SK-N-SH (cell line): Measurements from ENCODE around the gene KCTD14. TPM values are rescaled to one million over a fixed set of nuclear protein-coding genes. Genes with fewer than 3 reads are reported as not detected.
"Not testable (repeated sequence)": the region's sequence is repeated elsewhere in the genome, so short reads cannot be mapped to it uniquely, and the experiment has no call there.

Experiments
- CTCF ChIA-PET: fragments of 300-600, 350-600 bp; formaldehyde crosslinking; extraction: SDS; loops from one replicate; lab custom pipeline; 2021; lab: Yijun Ruan, JAX
- POLR2A ChIA-PET: fragments of 350-600 bp; sonication (Branson Sonifier 250); formaldehyde crosslinking; extraction: SDS; loops from one replicate; lab custom pipeline; 2020; ENCODE audit warnings: antibody characterized with exemption, inconsistent platforms; lab: Yijun Ruan, JAX
- DNase-seq: peaks from one replicate; pipeline ENCODE4 v3.0.0; 2012
- H2AFZ ChIP-seq: fragments of 200-600 bp; sonication (generic); 2 replicates; pipeline ENCODE4 v1.8.1; 2016; ENCODE audit warnings: antibody characterized with exemption, mild to moderate bottlenecking, low read depth
- H3F3A ChIP-seq: fragments of 200-600 bp; sonication (generic); replicated peaks from 2 replicates; pipeline ENCODE3; 2016; ENCODE audit warnings: antibody characterized with exemption, mild to moderate bottlenecking; ENCODE audit not compliant: insufficient read depth
- H3K27ac ChIP-seq, 2 experiments: fragments of 200-500 bp in 1 of 2; fragments of 200-600 bp in 1 of 2; sonication (Bioruptor generic) in 1 of 2; sonication (generic), shearing (Covaris generic) in 1 of 2; 2 replicates each; pipeline versions ENCODE4 v1.5.1 to v1.6.1; 2014 to 2016; ENCODE audit warnings: low read depth in 2 of 2, inconsistent platforms in 1 of 2, low read length in 1 of 2, mild to moderate bottlenecking in 1 of 2, mixed read lengths in 1 of 2
- H3K27me3 ChIP-seq: fragments of 200-600 bp; sonication (generic), shearing (Covaris generic); 2 replicates; pipeline ENCODE4 v1.6.1; 2016; ENCODE audit warnings: mixed run types; ENCODE audit not compliant: insufficient read depth
- H3K36me3 ChIP-seq, 2 experiments: fragments of 200-500 bp in 1 of 2; fragments of 200-600 bp in 1 of 2; sonication (Bioruptor generic) in 1 of 2; sonication (generic) in 1 of 2; replicated peaks in 1 of 2; 2 replicates each; pipeline versions ENCODE3 to v1.5.1; 2014 to 2016; ENCODE audit warnings: low read length in 1 of 2, mild to moderate bottlenecking in 1 of 2; ENCODE audit not compliant: insufficient read depth in 2 of 2, control insufficient read depth in 1 of 2
- H3K4me1 ChIP-seq, 2 experiments: fragments of 200-500 bp in 1 of 2; fragments of 200-600 bp in 1 of 2; sonication (Bioruptor generic) in 1 of 2; sonication (generic), shearing (Covaris generic) in 1 of 2; 2 replicates each; pipeline versions ENCODE4 v1.5.1 to v1.6.1; 2014 to 2016; ENCODE audit warnings: low read depth in 1 of 2, low read length in 1 of 2, mixed run types in 1 of 2; ENCODE audit not compliant: insufficient read depth in 2 of 2, control insufficient read depth in 1 of 2
- H3K4me2 ChIP-seq: fragments of 200-600 bp; sonication (generic), shearing (Covaris generic); 2 replicates; pipeline ENCODE4 v1.6.1; 2017; ENCODE audit warnings: mixed run types
- H3K4me3 ChIP-seq, 2 experiments: fragments of 200-500 bp in 1 of 2; fragments of 200-600 bp in 1 of 2; sonication (Bioruptor generic) in 1 of 2; sonication (generic), shearing (Covaris generic) in 1 of 2; 2 replicates each; pipeline versions ENCODE4 v1.5.1 to v1.8.1; 2014 to 2016; ENCODE audit warnings: low read depth in 2 of 2, inconsistent platforms in 1 of 2, low read length in 1 of 2, mild to moderate bottlenecking in 1 of 2, mixed read lengths in 1 of 2, moderate library complexity in 1 of 2
- H3K79me2 ChIP-seq: fragments of 200-600 bp; sonication (generic); 2 replicates; pipeline ENCODE4 v1.8.1; 2017; ENCODE audit warnings: mild to moderate bottlenecking; ENCODE audit not compliant: insufficient read depth
- H3K9ac ChIP-seq: fragments of 200-600 bp; sonication (generic); 2 replicates; pipeline ENCODE4 v1.6.1; 2017; ENCODE audit warnings: mixed run types
- H3K9me2 ChIP-seq: fragments of 200-600 bp; sonication (generic); 2 replicates; pipeline ENCODE4 v1.6.1; 2017; ENCODE audit warnings: mixed run types
- H3K9me3 ChIP-seq: fragments of 200-600 bp; sonication (generic); 2 replicates; pipeline ENCODE4 v1.6.1; 2017; ENCODE audit warnings: mixed run types, mild to moderate bottlenecking, moderate library complexity
- H4K20me1 ChIP-seq: fragments of 200-600 bp; sonication (generic); 2 replicates; pipeline ENCODE4 v1.6.1; 2017; ENCODE audit warnings: mild to moderate bottlenecking, mixed run types; ENCODE audit not compliant: insufficient read depth
- CTCF ChIP-seq: fragments of 200-600 bp; sonication (generic); IDR thresholded peaks from 2 replicates; pipeline ENCODE4 v1.6.1; 2017; ENCODE audit warnings: antibody characterized with exemption, mild to moderate bottlenecking, moderate library complexity
- EZH2phosphoT487 ChIP-seq: fragments of 200-600 bp; sonication (generic); IDR thresholded peaks from 2 replicates; pipeline ENCODE4 v1.6.1; 2017; ENCODE audit warnings: low read depth, mixed run types, mild to moderate bottlenecking, antibody characterized with exemption, moderate library complexity, borderline replicate concordance
- FOSL2 ChIP-seq: IDR thresholded peaks from 2 replicates; pipeline ENCODE4 v1.4.0; 2012; ENCODE audit warnings: low read depth, mild to moderate bottlenecking, moderate library complexity, borderline replicate concordance
- FOXM1 ChIP-seq: IDR thresholded peaks from 2 replicates; pipeline ENCODE4 v1.4.0; 2012; ENCODE audit warnings: low read depth, mild to moderate bottlenecking
- GABPA ChIP-seq: IDR thresholded peaks from 2 replicates; pipeline ENCODE4 v1.4.0; 2012; ENCODE audit warnings: low read depth, mild to moderate bottlenecking
- GATA2 ChIP-seq: sonication (generic); formaldehyde crosslinking; IDR thresholded peaks from 2 replicates; pipeline ENCODE4 v1.5.0; 2020; ENCODE audit warnings: mild to moderate bottlenecking, missing genetic modification reagents
- MXI1 ChIP-seq: IDR thresholded peaks from 2 replicates; pipeline ENCODE4 v1.6.1; 2012; ENCODE audit warnings: mild to moderate bottlenecking, low read depth, low read length, improper control_type of control experiment
- NFIC ChIP-seq: IDR thresholded peaks from 2 replicates; pipeline ENCODE4 v1.4.0; 2012; ENCODE audit warnings: borderline replicate concordance
- NRF1 ChIP-seq: IDR thresholded peaks from 2 replicates; pipeline ENCODE4 v1.6.1; 2012; ENCODE audit warnings: low read depth, mild to moderate bottlenecking, low read length
- PBX3 ChIP-seq: IDR thresholded peaks from 2 replicates; pipeline ENCODE4; 2012
- POLR2AphosphoS5 ChIP-seq: IDR thresholded peaks from 2 replicates; pipeline ENCODE4 v1.6.1; 2012; ENCODE audit warnings: low read depth, low read length
- RCOR1 ChIP-seq: fragments of 150-350 bp; IDR thresholded peaks from 2 replicates; pipeline ENCODE4 v1.6.1; 2017; ENCODE audit warnings: antibody characterized with exemption, low read length
- REST ChIP-seq: IDR thresholded peaks from 2 replicates; pipeline ENCODE4 v1.6.1; 2012; ENCODE audit warnings: mild to moderate bottlenecking, low read depth, low read length, moderate library complexity
- RFX5 ChIP-seq: IDR thresholded peaks from 2 replicates; pipeline ENCODE4 v1.6.1; 2012; ENCODE audit warnings: mild to moderate bottlenecking, improper control_type of control experiment, low read length
- RXRA ChIP-seq: IDR thresholded peaks from 2 replicates; pipeline ENCODE4 v1.4.0; 2012; ENCODE audit warnings: low read depth, mild to moderate bottlenecking, borderline replicate concordance
- SIN3A ChIP-seq: IDR thresholded peaks from 2 replicates; pipeline ENCODE4 v1.6.1; 2012; ENCODE audit warnings: low read depth, mild to moderate bottlenecking, low read length, moderate library complexity, borderline replicate concordance
- SMC3 ChIP-seq: IDR thresholded peaks from 2 replicates; pipeline ENCODE4 v1.6.1; 2012; ENCODE audit warnings: low read depth, low read length, improper control_type of control experiment
- TCF12 ChIP-seq: IDR thresholded peaks from 2 replicates; pipeline ENCODE4 v1.4.0; 2012
- USF2 ChIP-seq: fragments of 150-350 bp; IDR thresholded peaks from 2 replicates; pipeline ENCODE4 v1.6.1; 2017; ENCODE audit warnings: antibody characterized with exemption, low read length, low read depth, borderline replicate concordance
- WGBS: methylation state at CpG from one replicate; pipeline ENCODE4 v1.1.6; 2017; ENCODE audit warnings: low lambda C conversion rate; 5-methylcytosine and 5-hydroxymethylcytosine counted together
- polyA plus RNA-seq, 3 experiments: library from polyadenylated mRNA; depleted of rRNA; stranded (reverse); fragments of >200 nt; gene quantifications; 2 replicates each; pipeline ENCODE4 v1.2.3, GENCODE V29; 2012

Gene KCTD14
- polyA plus RNA-seq, 1 of the 3 experiments (the other 2 are of a cell fraction) = 0.25 TPM

GRCh38 chr11:78041843-78042440, 18.9 kb upstream of the KCTD14 start:
- H3K9me3 ChIP-seq = no peaks in the 10 kb centered on the region
- H3K9ac ChIP-seq = no peak overlapping the region
- H3K79me2 ChIP-seq = peaks cover 9% of the 10 kb centered on the region; the same call in 1 of the 2 replicates
- TF ChIP-seq PBX3 (no peak), GATA2 (CRISPR knock-in tag) (no peak), RFX5 (no peak), GABPA (no peak), POLR2AphosphoS5 (no peak), RCOR1 (no peak), TCF12 (no peak), REST (no peak), CTCF (no peak), FOXM1 (no peak), SIN3A (no peak), MXI1 (no peak), SMC3 (no peak), USF2 (no peak), FOSL2 (no peak), EZH2phosphoT487 (no peak), NFIC (no peak), NRF1 (no peak), RXRA (no peak)
- POLR2A ChIA-PET = interaction anchor here (1.4 kb wide), 1 partner anchor 47 kb away, joined by 4 read pairs; no protein-coding TSS in a partner anchor
- no peaks in the 10 kb centered on the region for H4K20me1 ChIP-seq
- no peak for DNase-seq
- 93% methylated on average over 13 of the region's 14 CpGs for WGBS
- H3K4me2 ChIP-seq = no peak overlapping the region
- no peak overlapping the region for H3K27ac ChIP-seq
- H3K27me3 ChIP-seq = no peaks in the 10 kb centered on the region
- no peak overlapping the region for H2AFZ ChIP-seq
- H3K4me3 ChIP-seq = no peak overlapping the region
- H3F3A ChIP-seq = peaks cover 30% of the 10 kb centered on the region
- no peaks in the 10 kb centered on the region for H3K36me3 ChIP-seq
- peaks cover 34 to 37% of the 10 kb centered on the region in 2 experiments; a peak in 3 of 4 replicates for H3K4me1 ChIP-seq
- CTCF ChIA-PET = interaction anchor here (1.1 to 1.6 kb wide), 2 partner anchors 21 to 43 kb away, joined by 4 to 6 read pairs; no protein-coding TSS in a partner anchor
- H3K9me2 ChIP-seq = no peaks in the 10 kb centered on the region

GRCh38 chr11:78041380-78041719, 18.3 kb upstream of the KCTD14 start:
- H2AFZ ChIP-seq, H3K9me3 ChIP-seq, H3K4me3 ChIP-seq, DNase-seq, H4K20me1 ChIP-seq, H3K9me2 ChIP-seq, H3K27me3 ChIP-seq, H3K36me3 ChIP-seq, H3K79me2 ChIP-seq: not testable (repeated sequence)
- Histone ChIP-seq H3K9ac (peak overlapping the region; percentile 96), H3K4me1 (peaks cover 35 to 37% of the 10 kb centered on the region in 2 experiments; a peak in 3 of 4 replicates), H3K27ac (peak overlapping the region in 1 of 2 experiments; percentile 100; a peak in 1 of 4 replicates), H3F3A (peaks cover 28% of the 10 kb centered on the region), H3K4me2 (peak overlapping the region; percentile 87)
- 100% methylated on average over 8 of the region's 8 CpGs for WGBS
- ChIA-PET POLR2A (interaction anchor here (1.4 kb wide), 1 partner anchor 46 kb away, joined by 4 read pairs; no protein-coding TSS in a partner anchor), CTCF (interaction anchor here (1.6 kb wide), 1 partner anchor 42 kb away, joined by 6 read pairs; no protein-coding TSS in a partner anchor)
